HG03571 (cell line): ENCODE data around the gene PCDHB9.
"Not testable (repeated sequence)": the region's sequence is repeated elsewhere in the genome, so short reads cannot be mapped to it uniquely, and the experiment has no call there.

ENCODE experiments used
- ATAC-seq: cut with Tn5 transposase; IDR thresholded peaks from one replicate; pipeline ENCODE4 v1.9.1; 2021; ENCODE audit not compliant: unreplicated experiment

The PCDHB9 gene

GRCh38 chr5:141184117-141184855 lies 2.7 kb upstream of the PCDHB9 start:
- not testable (repeated sequence) for ATAC-seq

- ATAC-seq: not testable (repeated sequence)
Observed at GRCh38 chr5:141188682-141189081, 1.7 kb downstream of the PCDHB9 start.

- not testable (repeated sequence) for ATAC-seq
Observed at GRCh38 chr5:141189131-141189530, 2.2 kb downstream of the PCDHB9 start.

- ATAC-seq: no peak
Observed at GRCh38 chr5:141192110-141192725, 5.3 kb downstream of the PCDHB9 start, which contains the start of gene PCDHB10. PCDHB10 (plus strand) TSS chr5:141192353; CDS start chr5:141192553, 200 bp downstream.

GRCh38 chr5:141194332-141194731 lies 7.4 kb downstream of the PCDHB9 start:
- ATAC-seq: not testable (repeated sequence)

- ATAC-seq: no peak
Observed at GRCh38 chr5:141196363-141196762, 9.4 kb downstream of the PCDHB9 start.

- no peak for ATAC-seq
Observed at GRCh38 chr5:141199359-141200235, 12.6 kb downstream of the PCDHB9 start, which contains the start of gene PCDHB11. PCDHB11 (plus strand) TSS chr5:141199627; CDS start chr5:141199775, 148 bp downstream.

GRCh38 chr5:141201126-141201525 lies 14.2 kb downstream of the PCDHB9 start:
- ATAC-seq: not testable (repeated sequence)

GRCh38 chr5:141201646-141202045 lies 14.7 kb downstream of the PCDHB9 start:
- not testable (repeated sequence) for ATAC-seq

- ATAC-seq: no peak
Observed at GRCh38 chr5:141208478-141208877, 21.5 kb downstream of the PCDHB9 start, which contains the start of gene PCDHB12. PCDHB12 (plus strand) TSS chr5:141208719; CDS start chr5:141208908, 189 bp downstream.

GRCh38 chr5:141210281-141210680 lies 23.3 kb downstream of the PCDHB9 start:
- not testable (repeated sequence) for ATAC-seq

GRCh38 chr5:141210849-141211248 lies 23.9 kb downstream of the PCDHB9 start:
- not testable (repeated sequence) for ATAC-seq

GRCh38 chr5:141213656-141214339 lies 26.8 kb downstream of the PCDHB9 start, which contains the start of gene PCDHB13:
PCDHB13 (plus strand) TSS chr5:141213919; CDS start chr5:141214124, 205 bp downstream.
- ATAC-seq: not testable (repeated sequence)

- not testable (repeated sequence) for ATAC-seq
Observed at GRCh38 chr5:141214583-141214982, 27.6 kb downstream of the PCDHB9 start.

GRCh38 chr5:141215504-141215903 lies 28.5 kb downstream of the PCDHB9 start:
- ATAC-seq: not testable (repeated sequence)

GRCh38 chr5:141216035-141216434 lies 29.1 kb downstream of the PCDHB9 start:
- ATAC-seq: not testable (repeated sequence)

GRCh38 chr5:141223112-141223783 lies 36.3 kb downstream of the PCDHB9 start, which contains the start of gene PCDHB14:
PCDHB14 (plus strand) TSS chr5:141223343; CDS start chr5:141223506, 163 bp downstream.
- no peak for ATAC-seq

GRCh38 chr5:141224844-141225243 lies 37.9 kb downstream of the PCDHB9 start:
- ATAC-seq: not testable (repeated sequence)

- ATAC-seq: not testable (repeated sequence)
Observed at GRCh38 chr5:141225421-141225820, 38.5 kb downstream of the PCDHB9 start.
